Neural progenitor cell (in vitro differentiated cells): ENCODE results near the gene NFE2L3. TPM values are rescaled to one million over a fixed set of nuclear protein-coding genes. Genes with fewer than 3 reads are reported as not detected.

ENCODE experiments used
- DNase-seq: peaks from one replicate; pipeline ENCODE4 v3.0.0-alpha.2; 2016; ENCODE audit warnings: low spot score
- H2AFZ ChIP-seq: fragments of 200-600 bp; sonication (generic); replicated peaks from 2 replicates; pipeline ENCODE4 v1.6.1; 2016; ENCODE audit warnings: antibody characterized with exemption
- H3F3A ChIP-seq: fragments of 200-600 bp; sonication (generic); 2 replicates; pipeline ENCODE4 v1.6.1; 2016; ENCODE audit warnings: antibody characterized with exemption, low read depth
- H3K27ac ChIP-seq: fragments of 200-600 bp; sonication (generic); 2 replicates; pipeline ENCODE4 v1.5.1; 2016; ENCODE audit warnings: mild to moderate bottlenecking
- H3K27me3 ChIP-seq: fragments of 200-600 bp; sonication (generic); 2 replicates; pipeline ENCODE4 v1.6.1; 2016; ENCODE audit warnings: mild to moderate bottlenecking, moderate library complexity
- H3K36me3 ChIP-seq: fragments of 200-600 bp; sonication (generic); 2 replicates; pipeline ENCODE4 v1.5.1; 2016
- H3K4me1 ChIP-seq: fragments of 200-600 bp; sonication (generic); 2 replicates; pipeline ENCODE4 v1.6.1; 2016; ENCODE audit warnings: mixed run types
- H3K4me2 ChIP-seq: fragments of 200-600 bp; sonication (generic); 2 replicates; pipeline ENCODE4 v1.6.1; 2016
- H3K4me3 ChIP-seq: fragments of 200-600 bp; sonication (generic); 2 replicates; pipeline ENCODE4 v1.5.1; 2016
- H3K79me2 ChIP-seq: fragments of 200-600 bp; sonication (generic); 2 replicates; pipeline ENCODE4 v1.6.1; 2016; ENCODE audit warnings: low read depth
- H3K9ac ChIP-seq: fragments of 200-600 bp; sonication (generic); 2 replicates; pipeline ENCODE4 v1.6.1; 2016
- H3K9me3 ChIP-seq: fragments of 200-600 bp; sonication (generic); 2 replicates; pipeline ENCODE4 v1.5.1; 2016; ENCODE audit warnings: low read depth
- H4K20me1 ChIP-seq: fragments of 200-600 bp; sonication (generic); 2 replicates; pipeline ENCODE4 v1.6.1; 2016; ENCODE audit warnings: low read depth
- H3K27ac Mint-ChIP-seq: 3 replicates; pipeline ENCODE4 v1.8.0; 2021; ENCODE audit warnings: mixed read lengths
- H3K27me3 Mint-ChIP-seq: 2 replicates; pipeline ENCODE4 v1.8.0; 2022; ENCODE audit warnings: low read depth, mild to moderate bottlenecking, inconsistent platforms, moderate library complexity, mixed read lengths; ENCODE audit not compliant: insufficient read depth
- H3K36me3 Mint-ChIP-seq: 3 replicates; pipeline ENCODE4 v1.8.0; 2021; ENCODE audit warnings: mixed read lengths
- H3K4me1 Mint-ChIP-seq: 3 replicates; pipeline ENCODE4 v1.8.0; 2021; ENCODE audit warnings: mixed read lengths
- H3K4me3 Mint-ChIP-seq: 3 replicates; pipeline ENCODE4 v1.8.0; 2021; ENCODE audit warnings: mild to moderate bottlenecking, moderate library complexity, mixed read lengths
- H3K9me3 Mint-ChIP-seq: 3 replicates; pipeline ENCODE4 v1.8.0; 2020; ENCODE audit warnings: mixed read lengths
- EZH2 ChIP-seq: fragments of 200-600 bp; sonication (generic); IDR thresholded peaks from 2 replicates; pipeline ENCODE4 v1.6.1; 2017; ENCODE audit warnings: antibody characterized with exemption, mild to moderate bottlenecking, moderate library complexity
- EZH2phosphoT487 ChIP-seq: fragments of 200-600 bp; sonication (generic); IDR thresholded peaks from 2 replicates; pipeline ENCODE4 v1.6.1; 2017; ENCODE audit warnings: antibody characterized with exemption
- total RNA-seq: library from RNA; depleted of rRNA; stranded (reverse); fragments of >200 nt; gene quantifications from 2 replicates; pipeline ENCODE4 v1.2.3, GENCODE V29; 2015; ENCODE audit warnings: low replicate concordance
- TF ChIP-seq, protein P1 (sequence below): fragments of 200-600 bp; sonication (generic); IDR thresholded peaks from 2 replicates; pipeline ENCODE4 v1.5.1; 2017; ENCODE audit warnings: antibody characterized with exemption, mild to moderate bottlenecking

The NFE2L3 gene
- total RNA-seq, 1 donor from 2014 or later: 6.2 TPM

DNA sequence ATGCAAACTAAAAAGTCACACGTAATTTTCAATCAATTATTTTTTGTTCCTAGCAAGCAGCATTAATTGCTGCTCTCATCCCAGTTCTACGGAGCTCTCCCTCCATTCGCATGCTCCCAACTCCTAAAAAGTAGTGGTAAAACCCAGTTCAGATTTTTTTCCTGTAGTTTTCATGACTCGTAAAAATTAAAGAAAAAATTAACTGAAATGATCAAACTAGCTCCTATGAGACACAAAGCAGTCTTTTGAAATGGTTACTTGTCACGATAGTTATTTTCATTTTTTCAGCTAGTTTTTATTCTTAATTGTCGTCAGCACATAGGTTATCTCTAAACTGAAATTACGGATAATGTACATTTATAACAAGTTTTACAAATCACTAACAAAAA lies 46.8 kb downstream of the NFE2L3 start:
- H3K27ac ChIP-seq: peak overlapping the region; percentile 99
- Mint-ChIP-seq H3K4me3 (peak overlapping the region; percentile 97), H3K27ac (peak overlapping the region; percentile 99), H3K9me3 (peaks cover 9% of the 10 kb centered on the region), H3K4me1 (peaks cover 41% of the 10 kb centered on the region), H3K27me3 (peaks cover 9% of the 10 kb centered on the region), H3K36me3 (peaks cover 60% of the 10 kb centered on the region)
- peaks cover 30% of the 10 kb centered on the region for H3K4me1 ChIP-seq
- H3K4me3 ChIP-seq: peak overlapping the region; percentile 91
- H3K27me3 ChIP-seq: no peaks in the 10 kb centered on the region
- H4K20me1 ChIP-seq: peaks cover 77% of the 10 kb centered on the region
- H3K9me3 ChIP-seq: no peaks in the 10 kb centered on the region
- H3F3A ChIP-seq: peaks cover 81% of the 10 kb centered on the region
- H3K36me3 ChIP-seq: peaks cover 40% of the 10 kb centered on the region
- H3K9ac ChIP-seq: peak overlapping the region; percentile 96
- H3K4me2 ChIP-seq: peak overlapping the region; percentile 96
- peaks cover 91% of the 10 kb centered on the region for H3K79me2 ChIP-seq
- DNase-seq: no peak
- no peak overlapping the region for H2AFZ ChIP-seq
- TF ChIP-seq EZH2 (no peak), EZH2phosphoT487 (no peak)
- TF ChIP-seq, protein P1, sequence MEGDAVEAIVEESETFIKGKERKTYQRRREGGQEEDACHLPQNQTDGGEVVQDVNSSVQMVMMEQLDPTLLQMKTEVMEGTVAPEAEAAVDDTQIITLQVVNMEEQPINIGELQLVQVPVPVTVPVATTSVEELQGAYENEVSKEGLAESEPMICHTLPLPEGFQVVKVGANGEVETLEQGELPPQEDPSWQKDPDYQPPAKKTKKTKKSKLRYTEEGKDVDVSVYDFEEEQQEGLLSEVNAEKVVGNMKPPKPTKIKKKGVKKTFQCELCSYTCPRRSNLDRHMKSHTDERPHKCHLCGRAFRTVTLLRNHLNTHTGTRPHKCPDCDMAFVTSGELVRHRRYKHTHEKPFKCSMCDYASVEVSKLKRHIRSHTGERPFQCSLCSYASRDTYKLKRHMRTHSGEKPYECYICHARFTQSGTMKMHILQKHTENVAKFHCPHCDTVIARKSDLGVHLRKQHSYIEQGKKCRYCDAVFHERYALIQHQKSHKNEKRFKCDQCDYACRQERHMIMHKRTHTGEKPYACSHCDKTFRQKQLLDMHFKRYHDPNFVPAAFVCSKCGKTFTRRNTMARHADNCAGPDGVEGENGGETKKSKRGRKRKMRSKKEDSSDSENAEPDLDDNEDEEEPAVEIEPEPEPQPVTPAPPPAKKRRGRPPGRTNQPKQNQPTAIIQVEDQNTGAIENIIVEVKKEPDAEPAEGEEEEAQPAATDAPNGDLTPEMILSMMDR: no peak

DNA sequence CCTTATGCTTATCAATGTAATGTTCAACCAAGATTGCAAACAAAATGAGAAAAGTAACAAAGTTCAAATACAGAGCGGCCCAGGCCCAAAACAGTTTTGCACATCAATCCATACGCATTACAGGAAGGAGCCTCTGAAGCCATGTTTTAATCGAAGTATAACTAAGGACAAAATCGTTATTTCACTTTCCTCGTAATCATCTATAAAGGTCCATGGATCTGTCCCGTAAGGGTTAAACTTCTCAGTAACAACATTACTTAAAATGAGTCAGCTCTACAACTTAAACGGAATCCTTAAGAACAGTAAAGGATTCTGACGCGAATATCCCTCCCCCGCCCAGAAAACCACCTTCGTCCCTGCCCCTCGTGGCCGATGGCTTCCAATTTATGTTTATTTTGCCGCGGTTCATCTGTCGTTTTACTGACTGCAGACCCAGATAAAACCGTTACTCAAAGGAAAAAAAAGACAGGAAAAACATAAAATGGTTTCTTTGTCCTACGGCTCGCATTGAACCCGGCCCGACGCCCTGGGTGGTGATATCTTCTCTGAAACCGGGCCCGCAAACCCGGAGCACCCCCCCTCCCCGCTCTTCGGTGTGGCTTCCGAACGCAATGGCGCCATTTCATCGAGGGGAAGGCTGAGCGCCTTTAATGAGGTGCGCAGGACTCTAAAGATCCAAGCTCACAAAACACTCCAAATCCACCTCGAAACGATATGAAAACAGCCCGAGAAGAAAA lies 47.5 kb downstream of the NFE2L3 start:
- peak overlapping the region; percentile 91 for H3K4me3 ChIP-seq
- peak overlapping the region; percentile 99 for H3K27ac Mint-ChIP-seq
- peaks cover 74% of the 10 kb centered on the region for H3F3A ChIP-seq
- no peak overlapping the region for H2AFZ ChIP-seq
- peak overlapping the region; percentile 96 for H3K4me2 ChIP-seq
- TF ChIP-seq, protein P1: peak; percentile 3
- TF ChIP-seq EZH2: no peak
- TF ChIP-seq EZH2phosphoT487: peak; percentile 3
- H4K20me1 ChIP-seq: peaks cover 77% of the 10 kb centered on the region
- H3K9me3 Mint-ChIP-seq: peaks cover 9% of the 10 kb centered on the region
- peak overlapping the region; percentile 96 for H3K9ac ChIP-seq
- peak overlapping the region; percentile 97 for H3K4me3 Mint-ChIP-seq
- peak; percentile 86 for DNase-seq
- peaks cover 91% of the 10 kb centered on the region for H3K79me2 ChIP-seq
- peaks cover 54% of the 10 kb centered on the region for H3K36me3 Mint-ChIP-seq
- peak overlapping the region; percentile 99 for H3K27ac ChIP-seq
- H3K4me1 ChIP-seq: peaks cover 31% of the 10 kb centered on the region
- no peaks in the 10 kb centered on the region for H3K27me3 ChIP-seq
- H3K9me3 ChIP-seq: no peaks in the 10 kb centered on the region
- H3K4me1 Mint-ChIP-seq: peaks cover 44% of the 10 kb centered on the region
- peaks cover 8% of the 10 kb centered on the region for H3K27me3 Mint-ChIP-seq
- H3K36me3 ChIP-seq: peaks cover 40% of the 10 kb centered on the region

DNA sequence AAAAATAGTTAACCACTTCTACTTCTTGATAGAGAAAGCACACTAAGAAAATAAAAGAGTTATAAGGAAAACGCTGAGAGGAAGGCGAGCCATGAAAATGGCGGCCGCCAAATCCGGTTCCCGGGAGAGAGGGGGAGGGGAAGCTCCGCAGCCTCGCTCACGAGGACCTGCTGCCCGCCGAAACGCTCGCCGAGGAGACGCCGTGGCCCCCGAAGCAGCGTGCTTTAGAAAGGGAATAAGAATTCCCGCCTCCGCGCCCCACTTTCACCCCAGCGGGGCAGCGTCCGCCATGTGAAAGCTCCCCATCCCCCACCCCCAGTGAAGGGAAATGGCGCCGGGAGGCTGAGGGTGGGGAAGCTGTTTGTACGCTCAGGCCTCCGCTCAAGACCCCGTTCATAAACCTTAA lies 48.0 kb downstream of the NFE2L3 start:
- Histone ChIP-seq H2AFZ (no peak overlapping the region), H3K4me2 (peak overlapping the region; percentile 96), H3K27me3 (no peaks in the 10 kb centered on the region), H3K27ac (peak overlapping the region; percentile 99), H3K9ac (peak overlapping the region; percentile 96), H4K20me1 (peaks cover 77% of the 10 kb centered on the region), H3K4me3 (peak overlapping the region; percentile 91), H3K36me3 (peaks cover 39% of the 10 kb centered on the region), H3K79me2 (peaks cover 91% of the 10 kb centered on the region), H3K4me1 (peaks cover 37% of the 10 kb centered on the region), H3K9me3 (no peaks in the 10 kb centered on the region), H3F3A (peaks cover 69% of the 10 kb centered on the region)
- Mint-ChIP-seq H3K27me3 (peaks cover 4% of the 10 kb centered on the region), H3K4me1 (peaks cover 45% of the 10 kb centered on the region), H3K36me3 (peaks cover 53% of the 10 kb centered on the region), H3K4me3 (peak overlapping the region; percentile 97), H3K27ac (peak overlapping the region; percentile 99), H3K9me3 (peaks cover 9% of the 10 kb centered on the region)
- peak; percentile 81 for DNase-seq
- TF ChIP-seq, protein P1: no peak
- no peak for TF ChIP-seq EZH2
- TF ChIP-seq EZH2phosphoT487: no peak
